Measurements from ENCODE around the gene FBXO31.

DNA sequence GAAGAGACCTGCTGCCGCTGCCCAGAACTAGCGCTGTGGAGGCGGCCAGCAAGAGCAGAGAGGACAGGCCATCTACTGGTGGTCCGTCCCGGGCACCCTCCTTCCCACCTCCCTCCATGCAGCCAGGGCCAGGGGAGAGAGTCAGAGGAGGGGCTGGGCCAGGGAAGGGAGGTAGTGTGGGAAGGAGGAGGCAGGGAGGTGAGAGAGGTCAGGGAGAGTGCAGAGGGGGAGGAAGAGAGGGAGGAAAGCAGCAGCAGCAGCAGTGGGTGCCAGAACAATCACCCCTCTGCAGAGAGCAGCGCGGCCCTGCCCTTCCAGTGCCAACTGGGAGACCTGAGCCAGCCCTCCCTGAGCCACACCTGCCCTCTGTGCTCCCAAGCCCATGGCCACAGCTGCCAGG is 73.0 kb downstream of the FBXO31 start:
- TF ChIP-seq, protein P1, sequence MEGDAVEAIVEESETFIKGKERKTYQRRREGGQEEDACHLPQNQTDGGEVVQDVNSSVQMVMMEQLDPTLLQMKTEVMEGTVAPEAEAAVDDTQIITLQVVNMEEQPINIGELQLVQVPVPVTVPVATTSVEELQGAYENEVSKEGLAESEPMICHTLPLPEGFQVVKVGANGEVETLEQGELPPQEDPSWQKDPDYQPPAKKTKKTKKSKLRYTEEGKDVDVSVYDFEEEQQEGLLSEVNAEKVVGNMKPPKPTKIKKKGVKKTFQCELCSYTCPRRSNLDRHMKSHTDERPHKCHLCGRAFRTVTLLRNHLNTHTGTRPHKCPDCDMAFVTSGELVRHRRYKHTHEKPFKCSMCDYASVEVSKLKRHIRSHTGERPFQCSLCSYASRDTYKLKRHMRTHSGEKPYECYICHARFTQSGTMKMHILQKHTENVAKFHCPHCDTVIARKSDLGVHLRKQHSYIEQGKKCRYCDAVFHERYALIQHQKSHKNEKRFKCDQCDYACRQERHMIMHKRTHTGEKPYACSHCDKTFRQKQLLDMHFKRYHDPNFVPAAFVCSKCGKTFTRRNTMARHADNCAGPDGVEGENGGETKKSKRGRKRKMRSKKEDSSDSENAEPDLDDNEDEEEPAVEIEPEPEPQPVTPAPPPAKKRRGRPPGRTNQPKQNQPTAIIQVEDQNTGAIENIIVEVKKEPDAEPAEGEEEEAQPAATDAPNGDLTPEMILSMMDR (IDR thresholded peaks at IDR 0.05; ENCODE audit: borderline replicate concordance, extremely low read depth, low read length, poor library complexity, severe bottlenecking), result no peak
- no peak for TF ChIP-seq EZH2 (IDR thresholded peaks at IDR 0.05; ENCODE audit: borderline replicate concordance, low read depth, low read length, severe bottlenecking)
